COLO668 (cell line): ENCODE measurements around the gene MYO9B.

Experiments used
- DNase-seq: peaks from one replicate; lab custom pipeline; 2025; ENCODE audit not compliant: unreplicated experiment; lab: John Stamatoyannopoulos, UW

Gene MYO9B

GRCh38 chr19:17112271-17112670 lies 36.7 kb downstream of the MYO9B start:
- no peak for DNase-seq

GRCh38 chr19:17112700-17113099 lies 37.1 kb downstream of the MYO9B start:
- no peak for DNase-seq

GRCh38 chr19:17113127-17113785 lies 37.7 kb downstream of the MYO9B start:
- DNase-seq, result no peak

- DNase-seq, result no peak
Observed at GRCh38 chr19:17114414-17114831, 38.8 kb downstream of the MYO9B start.

- no peak for DNase-seq
Observed at GRCh38 chr19:17116996-17117702, 41.6 kb downstream of the MYO9B start.

GRCh38 chr19:17118957-17119356 lies 43.4 kb downstream of the MYO9B start:
- no peak for DNase-seq

- no peak for DNase-seq
Observed at GRCh38 chr19:17121736-17122293, 46.2 kb downstream of the MYO9B start.

GRCh38 chr19:17123041-17123440 lies 47.5 kb downstream of the MYO9B start:
- DNase-seq, result no peak

- no peak for DNase-seq
Observed at GRCh38 chr19:17124025-17124424, 48.4 kb downstream of the MYO9B start.

- no peak for DNase-seq
Observed at GRCh38 chr19:17125062-17125727, 49.6 kb downstream of the MYO9B start.

GRCh38 chr19:17125728-17126677 lies 50.4 kb downstream of the MYO9B start:
- DNase-seq, result no peak

- no peak for DNase-seq
Observed at GRCh38 chr19:17127671-17128070, 52.1 kb downstream of the MYO9B start.

- no peak for DNase-seq
Observed at GRCh38 chr19:17128403-17128802, 52.8 kb downstream of the MYO9B start.

GRCh38 chr19:17128820-17129219 lies 53.2 kb downstream of the MYO9B start:
- DNase-seq, result no peak

GRCh38 chr19:17129377-17129776 lies 53.8 kb downstream of the MYO9B start:
- DNase-seq, result no peak

GRCh38 chr19:17135001-17135853 lies 59.6 kb downstream of the MYO9B start:
- no peak for DNase-seq

- no peak for DNase-seq
Observed at GRCh38 chr19:17136021-17136420, 60.4 kb downstream of the MYO9B start.

- no peak for DNase-seq
Observed at GRCh38 chr19:17136617-17137016, 61.0 kb downstream of the MYO9B start.

- no peak for DNase-seq
Observed at GRCh38 chr19:17137417-17137816, 61.8 kb downstream of the MYO9B start.
